Mesendoderm (in vitro differentiated cells): Measurements from ENCODE around the gene PPP1R13L.
A peak's percentile ranks its signal among the peaks of the same experiment; 100 is the strongest.

ENCODE experiments used
- DNase-seq: peaks from one replicate; pipeline ENCODE4 v3.0.0; 2013
- H2AK5ac ChIP-seq: 2 replicates; pipeline ENCODE4 v1.6.1; 2013; ENCODE audit warnings: low read length, inconsistent platforms
- H2BK120ac ChIP-seq: 2 replicates; pipeline ENCODE4 v1.6.1; 2013; ENCODE audit warnings: low read depth, mild to moderate bottlenecking, low read length, moderate library complexity, mixed read lengths
- H2BK15ac ChIP-seq: replicated peaks from 2 replicates; pipeline ENCODE4 v1.6.1; 2013; ENCODE audit warnings: low read depth, mild to moderate bottlenecking, moderate library complexity
- H2BK5ac ChIP-seq: 2 replicates; pipeline ENCODE4 v1.6.1; 2013; ENCODE audit warnings: low read length, inconsistent platforms
- H3K18ac ChIP-seq: 2 replicates; pipeline ENCODE4 v1.6.1; 2013; ENCODE audit warnings: mild to moderate bottlenecking, low read length, mixed read lengths
- H3K23ac ChIP-seq: one replicate; pipeline ENCODE4 v1.6.1; 2013; ENCODE audit warnings: low read length
- H3K27ac ChIP-seq: 2 replicates; pipeline ENCODE4 v1.5.1; 2013; ENCODE audit warnings: low read depth, mild to moderate bottlenecking, inconsistent platforms, low read length, moderate library complexity
- H3K27me3 ChIP-seq: 2 replicates; pipeline ENCODE4 v1.6.1; 2013; ENCODE audit warnings: low read length, control low read depth, mild to moderate bottlenecking, inconsistent platforms; ENCODE audit not compliant: insufficient read depth, poor library complexity
- H3K36me3 ChIP-seq: 2 replicates; pipeline ENCODE4 v1.6.1; 2013; ENCODE audit warnings: low read length, inconsistent platforms; ENCODE audit not compliant: control insufficient read depth, insufficient read depth
- H3K4ac ChIP-seq: one replicate; pipeline ENCODE4 v1.6.1; 2013; ENCODE audit warnings: low read depth, mild to moderate bottlenecking, low read length, moderate library complexity
- H3K4me1 ChIP-seq: 2 replicates; pipeline ENCODE4 v1.6.1; 2013; ENCODE audit warnings: low read depth, low read length, inconsistent platforms; ENCODE audit not compliant: control insufficient read depth
- H3K4me2 ChIP-seq: 2 replicates; pipeline ENCODE4 v1.6.1; 2013; ENCODE audit warnings: low read length
- H3K4me3 ChIP-seq: 2 replicates; pipeline ENCODE4 v1.5.1; 2013; ENCODE audit warnings: mild to moderate bottlenecking, low read length
- H3K56ac ChIP-seq: one replicate; pipeline ENCODE4 v1.6.1; 2013; ENCODE audit warnings: low read length
- H3K79me1 ChIP-seq: 2 replicates; pipeline ENCODE4 v1.6.1; 2013; ENCODE audit warnings: low read length, inconsistent platforms
- H3K79me2 ChIP-seq: 2 replicates; pipeline ENCODE4 v1.6.1; 2013; ENCODE audit warnings: mild to moderate bottlenecking, low read length; ENCODE audit not compliant: control insufficient read depth, insufficient read depth
- H3K9ac ChIP-seq: 2 replicates; pipeline ENCODE4 v1.6.1; 2013; ENCODE audit warnings: low read length, inconsistent platforms
- H4K5ac ChIP-seq: one replicate; pipeline ENCODE4 v1.6.1; 2013; ENCODE audit warnings: low read length
- H4K8ac ChIP-seq: one replicate; pipeline ENCODE4 v1.6.1; 2013; ENCODE audit warnings: low read depth, mild to moderate bottlenecking, control low read depth, low read length, moderate library complexity
- WGBS: extraction: QIAGEN DNeasy Blood & Tissue Kit; methylation state at CpG from one replicate; pipeline ENCODE4 v1.1.7; 2013; ENCODE audit warnings: low lambda C conversion rate, missing lambda C conversion rate; ENCODE audit not compliant: insufficient coverage; ENCODE audit errors: extremely low coverage; 5-methylcytosine and 5-hydroxymethylcytosine counted together

Gene PPP1R13L

DNA sequence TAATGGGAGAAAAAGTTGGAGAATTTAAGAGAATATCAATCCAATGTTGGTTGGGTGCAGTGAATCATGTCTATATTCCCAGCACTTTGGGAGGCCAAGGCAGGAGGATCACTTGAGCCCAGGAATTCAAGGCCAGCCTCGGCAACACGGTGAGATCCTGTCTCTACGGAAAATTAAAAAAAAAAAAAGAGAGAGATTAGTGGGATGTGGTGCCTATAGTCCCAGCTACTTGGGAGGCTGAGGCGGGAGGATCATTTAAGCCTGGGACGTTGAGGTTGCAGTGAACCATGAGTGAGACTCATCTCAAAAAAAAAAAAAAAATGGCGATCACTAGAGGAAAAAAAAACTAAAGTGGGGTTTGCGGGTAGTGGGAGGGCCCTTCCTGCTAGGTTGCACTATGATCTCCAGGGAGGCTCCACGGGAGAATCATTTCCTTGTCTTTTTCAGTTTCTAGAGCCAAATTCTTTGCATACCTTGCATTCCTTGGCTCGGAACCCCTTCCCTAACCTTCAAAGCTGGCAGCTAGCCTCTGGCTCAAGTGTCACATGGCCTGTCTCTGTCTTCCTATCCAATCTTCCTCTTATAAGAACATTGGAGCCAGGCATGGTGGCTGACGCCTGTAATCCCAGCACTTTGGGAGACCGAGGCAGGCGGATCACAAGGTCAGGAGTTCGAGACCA lies 28.7 kb downstream of the PPP1R13L start:
- H3K4me3 ChIP-seq, result no peak overlapping the region
- peak; percentile 97 for DNase-seq
- H3K4ac ChIP-seq, result peak overlapping the region; percentile 6
- no peak overlapping the region for H3K9ac ChIP-seq
- no peak overlapping the region for H2AK5ac ChIP-seq
- no peak overlapping the region for H2BK5ac ChIP-seq
- no peaks in the 10 kb centered on the region for H3K79me1 ChIP-seq
- no peaks in the 10 kb centered on the region for H3K4me1 ChIP-seq
- no peak overlapping the region for H3K27ac ChIP-seq
- no peak overlapping the region for H3K23ac ChIP-seq
- no peak overlapping the region for H4K5ac ChIP-seq
- no peak overlapping the region for H4K8ac ChIP-seq
- H3K56ac ChIP-seq, result peak overlapping the region; percentile 49
- no peak overlapping the region for H2BK120ac ChIP-seq
- no peak overlapping the region for H3K18ac ChIP-seq
- H3K4me2 ChIP-seq, result no peak overlapping the region
- no CpG with 5 or more reads among the region's 13 CpGs for WGBS
- H3K27me3 ChIP-seq, result no peaks in the 10 kb centered on the region
- H3K79me2 ChIP-seq, result no peaks in the 10 kb centered on the region
- no peak overlapping the region for H2BK15ac ChIP-seq
- no peaks in the 10 kb centered on the region for H3K36me3 ChIP-seq

DNA sequence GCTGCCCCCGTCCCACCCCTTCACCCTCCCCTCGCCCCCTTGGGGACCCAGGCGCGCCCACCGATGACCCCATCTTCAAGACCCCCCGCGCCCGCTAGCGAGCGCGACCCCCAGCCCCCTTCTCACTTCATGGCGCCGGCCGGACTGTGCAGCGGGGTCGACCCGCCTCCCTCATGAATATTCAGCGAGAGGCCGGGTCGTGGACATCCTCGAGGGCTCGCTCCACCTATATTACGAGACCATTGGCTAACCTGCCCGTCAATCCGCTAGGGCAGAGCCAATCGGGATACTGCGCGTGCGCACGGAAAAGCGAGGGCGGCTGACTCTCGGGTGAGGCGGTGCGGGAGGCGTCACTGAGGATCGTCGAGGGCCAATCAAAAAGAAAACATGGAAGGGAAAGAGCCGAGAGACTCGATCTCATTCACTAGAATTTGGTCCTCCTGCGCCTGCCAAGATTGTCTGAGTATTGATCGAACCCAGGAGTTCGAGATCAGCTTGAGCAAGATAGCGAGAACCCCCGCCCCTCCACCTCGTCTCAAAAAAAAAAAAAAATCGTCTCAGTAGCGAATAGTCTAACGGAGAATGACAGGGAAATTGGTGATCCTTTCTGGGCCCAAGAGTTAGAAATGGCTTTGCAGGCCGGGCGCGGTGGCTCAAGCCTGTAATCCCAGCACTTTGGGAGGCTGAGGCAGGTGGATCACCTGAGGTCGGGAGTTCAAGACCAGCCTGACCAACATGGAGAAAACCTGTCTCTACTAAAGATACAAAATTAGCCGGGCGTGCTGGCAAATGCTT lies 34.3 kb downstream of the PPP1R13L start, which contains the start of gene ERCC2:
Gene ERCC2, minus strand, starts transcription at position 164 of the 795 bp plus-strand sequence. Its CDS starts 33 bp downstream, at position 131.
- Histone ChIP-seq H3K79me1 (peaks cover 8% of the 10 kb centered on the region), H3K27me3 (no peaks in the 10 kb centered on the region)
- no CpG with 5 or more reads among the region's 55 CpGs for WGBS

DNA sequence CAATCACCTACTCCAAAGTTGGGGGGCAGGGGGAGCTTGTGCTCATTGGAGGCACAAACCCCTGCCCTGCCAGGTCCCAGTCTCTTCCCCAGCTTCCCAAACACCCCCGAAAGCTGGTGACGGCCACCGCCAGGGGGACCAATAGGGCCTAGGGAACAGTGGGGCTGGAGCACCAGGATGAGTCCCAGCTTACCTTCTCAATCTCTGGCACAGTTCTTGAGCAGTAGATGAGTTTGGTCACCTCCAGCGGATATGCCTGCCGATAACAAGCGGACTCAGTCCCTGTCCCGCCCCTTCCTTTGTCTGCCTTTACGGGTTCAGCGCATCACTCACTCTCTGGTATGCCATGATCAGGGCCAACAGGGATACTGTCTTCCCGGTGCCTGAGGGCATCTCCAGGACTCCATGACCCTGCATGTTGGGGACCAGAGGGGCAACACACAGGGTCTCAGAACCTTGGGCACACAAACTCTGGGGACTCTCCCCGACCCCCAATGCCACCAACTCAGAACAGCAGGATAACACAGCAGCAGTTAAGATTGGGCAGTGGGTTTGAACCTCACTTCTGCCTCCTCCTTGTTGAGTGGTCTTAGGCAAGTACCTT lies 36.0 kb downstream of the PPP1R13L start:
- peak; percentile 67 for DNase-seq
- H3K4ac ChIP-seq, result no peak overlapping the region
- H3K4me2 ChIP-seq, result no peak overlapping the region
- no peak overlapping the region for H2BK120ac ChIP-seq
- H3K18ac ChIP-seq, result no peak overlapping the region
- no peaks in the 10 kb centered on the region for H3K27me3 ChIP-seq
- H2BK5ac ChIP-seq, result no peak overlapping the region
- no peak overlapping the region for H3K56ac ChIP-seq
- H3K23ac ChIP-seq, result no peak overlapping the region
- H3K4me1 ChIP-seq, result no peaks in the 10 kb centered on the region
- peak overlapping the region; percentile 12 for H3K9ac ChIP-seq
- H3K36me3 ChIP-seq, result no peaks in the 10 kb centered on the region
- no peak overlapping the region for H3K27ac ChIP-seq
- peaks cover 8% of the 10 kb centered on the region for H3K79me1 ChIP-seq
- H3K4me3 ChIP-seq, result no peak overlapping the region
- peaks cover 9% of the 10 kb centered on the region for H3K79me2 ChIP-seq
- no peak overlapping the region for H2BK15ac ChIP-seq
- no peak overlapping the region for H2AK5ac ChIP-seq
- no peak overlapping the region for H4K5ac ChIP-seq
- H4K8ac ChIP-seq, result no peak overlapping the region
- WGBS, result no CpG with 5 or more reads among the region's 11 CpGs

More for the DNA sequence above, 34.3 kb downstream of the PPP1R13L start, which contains the start of gene ERCC2:
- no peak within 1 kb of the TSS for H2BK15ac ChIP-seq
- H3K56ac ChIP-seq, result peak within 1 kb of the TSS; percentile 97
- peak within 1 kb of the TSS; percentile 56 for H3K27ac ChIP-seq
- peak within 1 kb of the TSS; percentile 78 for H3K18ac ChIP-seq
- peak within 1 kb of the TSS; percentile 58 for H3K4me2 ChIP-seq
- H2AK5ac ChIP-seq, result no peak within 1 kb of the TSS
- no peak within 1 kb of the TSS for H4K5ac ChIP-seq
- peak within 1 kb of the TSS; percentile 38 for H3K4ac ChIP-seq
- H3K79me2 ChIP-seq, result peaks cover 9% of the 10 kb centered on the region
- no peak within 1 kb of the TSS for H4K8ac ChIP-seq
- no peaks in the 10 kb centered on the region for H3K4me1 ChIP-seq
- peak; percentile 99 for DNase-seq
- H2BK120ac ChIP-seq, result peak within 1 kb of the TSS; percentile 3
- peak within 1 kb of the TSS; percentile 92 for H3K9ac ChIP-seq
- H2BK5ac ChIP-seq, result no peak within 1 kb of the TSS
- H3K4me3 ChIP-seq, result peak within 1 kb of the TSS; percentile 89
- peak within 1 kb of the TSS; percentile 45 for H3K23ac ChIP-seq
- no peaks in the 10 kb centered on the region for H3K36me3 ChIP-seq

DNA sequence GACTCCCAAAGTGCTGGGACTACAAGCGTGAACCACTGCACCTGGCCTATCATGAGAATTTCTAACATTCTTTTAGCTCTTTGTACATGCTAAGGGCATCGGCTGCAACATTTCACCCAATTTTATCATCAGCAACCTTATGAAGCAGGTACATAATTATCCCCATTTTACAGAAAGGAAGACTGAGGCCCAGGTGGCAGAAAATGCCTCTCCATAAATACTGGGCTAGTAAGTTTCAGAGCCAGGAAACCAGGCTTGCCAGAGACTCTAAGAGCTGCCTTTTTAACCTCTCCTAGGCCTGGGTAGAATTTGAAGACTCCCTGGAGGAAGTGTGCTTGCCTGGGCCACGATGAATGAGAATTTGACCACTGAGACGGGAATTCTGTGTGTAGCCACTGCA lies 36.7 kb downstream of the PPP1R13L start:
- no peak overlapping the region for H2BK5ac ChIP-seq
- H3K23ac ChIP-seq, result no peak overlapping the region
- H2BK120ac ChIP-seq, result no peak overlapping the region
- H3K4me2 ChIP-seq, result peak overlapping the region; percentile 31
- H3K56ac ChIP-seq, result no peak overlapping the region
- H3K4me1 ChIP-seq, result no peaks in the 10 kb centered on the region
- no peak overlapping the region for H3K4me3 ChIP-seq
- peaks cover 10% of the 10 kb centered on the region for H3K79me1 ChIP-seq
- no peak for DNase-seq
- H4K5ac ChIP-seq, result no peak overlapping the region
- no peak overlapping the region for H2AK5ac ChIP-seq
- WGBS, result no CpG with 5 or more reads among the region's 4 CpGs
- no peak overlapping the region for H4K8ac ChIP-seq
- no peak overlapping the region for H2BK15ac ChIP-seq
- H3K27me3 ChIP-seq, result no peaks in the 10 kb centered on the region
- H3K18ac ChIP-seq, result no peak overlapping the region
- H3K79me2 ChIP-seq, result peaks cover 9% of the 10 kb centered on the region
- H3K9ac ChIP-seq, result no peak overlapping the region
- no peak overlapping the region for H3K4ac ChIP-seq
- no peaks in the 10 kb centered on the region for H3K36me3 ChIP-seq
- H3K27ac ChIP-seq, result no peak overlapping the region

DNA sequence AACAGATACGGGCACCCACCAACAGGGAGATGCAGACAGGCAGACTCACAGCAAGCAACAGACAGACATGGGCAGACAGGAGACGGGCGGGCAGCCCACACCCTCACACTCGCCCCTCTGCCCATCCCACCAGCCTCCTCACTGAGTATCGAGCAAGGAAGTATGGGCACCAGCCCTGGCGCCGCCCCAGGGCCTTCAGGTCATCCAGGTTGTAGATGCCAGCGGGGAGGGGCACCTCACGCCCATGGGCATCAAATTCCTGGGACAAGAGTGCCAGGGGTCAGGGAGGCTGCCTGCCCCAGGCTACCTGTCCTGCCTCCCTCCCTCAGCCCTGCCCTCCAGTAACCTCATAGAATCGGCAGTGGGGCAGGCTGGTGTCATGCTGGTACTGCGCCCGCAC lies 40.2 kb downstream of the PPP1R13L start:
- no peak for DNase-seq
- no peak overlapping the region for H3K9ac ChIP-seq
- no peaks in the 10 kb centered on the region for H3K27me3 ChIP-seq
- no peak overlapping the region for H3K27ac ChIP-seq
- H3K4me1 ChIP-seq, result no peaks in the 10 kb centered on the region
- no peak overlapping the region for H3K4ac ChIP-seq
- no peak overlapping the region for H3K23ac ChIP-seq
- H4K5ac ChIP-seq, result no peak overlapping the region
- no peak overlapping the region for H2BK15ac ChIP-seq
- no peak overlapping the region for H2AK5ac ChIP-seq
- no peak overlapping the region for H3K4me3 ChIP-seq
- no peak overlapping the region for H2BK120ac ChIP-seq
- no peak overlapping the region for H2BK5ac ChIP-seq
- H3K79me2 ChIP-seq, result peaks cover 6% of the 10 kb centered on the region
- peaks cover 6% of the 10 kb centered on the region for H3K36me3 ChIP-seq
- H4K8ac ChIP-seq, result no peak overlapping the region
- peaks cover 11% of the 10 kb centered on the region for H3K79me1 ChIP-seq
- H3K18ac ChIP-seq, result no peak overlapping the region
- H3K4me2 ChIP-seq, result no peak overlapping the region
- H3K56ac ChIP-seq, result no peak overlapping the region
- WGBS, result no CpG with 5 or more reads among the region's 12 CpGs
